GM11168 (cell line): ENCODE data around the gene EGR1.
"Not testable (repeated sequence)": the region's sequence is repeated elsewhere in the genome, so short reads cannot be mapped to it uniquely, and the experiment has no call there.

ENCODE experiments used
- in situ Hi-C: fragments of 300-500 bp; cut with MboI; formaldehyde crosslinking; loops from one replicate; pipeline ENCODE4 v1.12.0; 2022; ENCODE audit warnings: low sequenced_read_pairs; ENCODE audit not compliant: unreplicated experiment

The EGR1 gene

GRCh38 chr5:138468133-138468965 lies 3.1 kb downstream of the EGR1 start:
- in situ Hi-C loops, result no loop called here

DNA sequence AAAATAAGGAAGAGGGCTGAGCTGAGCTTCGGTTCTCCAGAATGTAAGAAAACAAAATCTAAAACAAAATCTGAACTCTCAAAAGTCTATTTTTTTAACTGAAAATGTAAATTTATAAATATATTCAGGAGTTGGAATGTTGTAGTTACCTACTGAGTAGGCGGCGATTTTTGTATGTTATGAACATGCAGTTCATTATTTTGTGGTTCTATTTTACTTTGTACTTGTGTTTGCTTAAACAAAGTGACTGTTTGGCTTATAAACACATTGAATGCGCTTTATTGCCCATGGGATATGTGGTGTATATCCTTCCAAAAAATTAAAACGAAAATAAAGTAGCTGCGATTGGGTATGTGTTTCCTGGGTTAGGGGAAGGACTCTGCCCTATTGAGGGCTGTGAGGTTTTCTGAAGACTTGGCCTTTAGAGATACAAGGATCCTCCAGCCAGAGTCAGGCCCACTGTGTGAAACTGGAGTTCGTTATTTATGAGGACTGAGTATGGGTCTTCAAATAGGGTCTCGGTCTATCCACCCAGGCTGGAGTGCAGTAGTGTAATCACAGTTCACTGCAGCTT lies 3.8 kb downstream of the EGR1 start:
- in situ Hi-C loops, result no loop called here

DNA sequence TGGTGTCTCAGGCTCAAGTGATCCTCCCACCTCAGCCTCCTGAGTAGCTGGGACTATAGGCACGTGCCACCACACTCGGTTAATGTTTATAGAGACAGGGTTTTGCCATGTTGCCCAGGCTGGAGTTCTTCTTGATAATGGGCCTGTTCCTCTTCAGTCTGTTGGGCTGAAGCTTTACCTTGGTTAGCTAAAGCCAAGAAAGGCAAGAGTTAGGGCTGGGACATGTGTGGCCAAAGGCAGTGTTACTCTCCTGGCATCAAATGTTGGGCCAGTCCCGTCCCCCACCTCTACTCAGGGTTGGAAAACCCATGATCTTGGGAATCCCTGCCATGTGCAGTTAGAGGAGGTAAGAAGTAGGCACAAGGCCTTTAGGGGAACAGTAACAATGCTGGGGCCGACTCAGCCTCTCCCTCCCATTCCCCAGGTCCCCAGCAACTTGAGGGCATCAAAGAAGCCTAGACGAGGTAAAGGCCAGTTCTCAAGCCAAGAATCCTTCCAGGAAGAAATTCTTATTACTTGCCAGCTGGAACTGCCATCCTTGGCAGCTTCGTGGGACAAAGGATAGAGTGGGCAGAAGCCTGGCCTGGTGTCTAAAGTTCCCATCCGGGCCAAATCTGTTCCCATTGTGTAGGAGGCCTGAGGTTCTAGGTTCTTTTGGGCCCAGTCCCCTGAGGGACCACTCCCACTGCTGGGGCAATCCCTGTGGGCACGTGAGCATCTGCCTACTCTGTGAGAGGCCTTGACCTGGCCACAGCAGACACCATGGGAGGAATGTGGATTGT lies 4.5 kb downstream of the EGR1 start:
- in situ Hi-C loops, result no loop called here

DNA sequence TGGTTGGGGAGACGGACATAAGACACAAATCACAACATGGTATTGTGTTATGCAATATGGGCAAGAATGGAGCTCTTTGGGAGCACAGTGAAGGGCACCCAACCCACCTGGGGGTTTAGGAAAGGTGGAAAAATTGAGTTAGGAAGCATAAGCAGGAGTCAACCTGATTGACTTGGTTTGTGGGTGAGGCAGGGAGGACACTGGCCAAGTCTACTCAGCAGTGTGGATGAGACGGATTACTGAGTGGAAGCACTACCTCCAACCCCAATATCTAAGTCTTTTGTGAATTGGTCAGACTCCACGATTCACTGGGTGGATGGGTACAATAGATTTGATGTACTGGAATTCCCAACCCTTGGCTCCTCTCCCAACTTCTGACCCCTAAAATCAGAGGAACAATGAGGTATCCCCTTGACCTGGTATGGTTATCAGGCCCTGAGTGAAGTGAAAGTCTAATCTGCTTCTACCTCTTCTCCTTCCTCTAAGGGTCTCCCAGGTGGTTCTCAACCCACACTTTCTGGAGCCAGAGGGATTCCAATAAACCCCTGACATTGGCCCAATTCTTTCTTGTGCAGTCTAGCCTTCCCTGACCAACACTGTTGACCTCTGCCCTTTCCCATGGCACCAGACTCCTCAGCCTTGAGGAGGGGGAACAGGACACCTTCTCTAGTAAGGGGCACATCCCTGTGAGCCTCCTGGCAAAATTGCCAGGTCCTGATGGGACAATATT lies 5.2 kb downstream of the EGR1 start:
- in situ Hi-C loops, result no loop called here

DNA sequence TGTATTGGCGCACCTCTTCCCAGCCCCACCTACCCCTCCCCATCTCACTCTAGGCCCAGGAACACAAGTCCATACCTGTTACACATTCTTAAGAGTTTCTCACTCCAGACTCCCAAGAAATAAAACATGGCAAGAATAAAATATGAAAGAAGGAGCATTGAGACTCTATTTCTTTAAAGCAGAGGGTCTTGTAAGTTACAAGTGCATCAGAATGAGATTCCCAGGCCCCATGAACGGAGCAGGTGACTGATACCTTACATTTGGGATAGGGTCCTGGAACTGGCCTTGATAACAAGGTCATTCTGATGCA lies 5.7 kb downstream of the EGR1 start:
- in situ Hi-C loops, result no loop called here

DNA sequence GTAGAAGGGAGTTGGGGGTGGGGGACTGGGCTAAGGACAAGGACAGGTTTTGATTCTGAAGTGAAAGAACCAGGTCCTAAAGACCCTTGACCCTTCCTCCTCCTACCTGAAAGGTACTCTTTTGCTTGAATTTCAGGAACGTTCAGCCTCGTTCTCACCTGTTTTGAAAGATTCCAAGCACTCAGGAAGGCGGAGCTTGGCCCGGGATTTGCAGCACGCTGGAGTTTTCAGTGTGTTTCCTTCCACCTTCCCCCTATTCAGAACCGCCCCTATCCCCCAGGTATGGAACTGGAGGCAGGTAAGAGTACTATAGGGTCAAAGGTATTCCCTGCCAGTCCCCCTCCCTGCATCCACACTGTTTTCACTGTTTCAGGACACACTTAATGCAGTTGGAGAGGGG lies 7.1 kb downstream of the EGR1 start:
- in situ Hi-C loops, result no loop called here

DNA sequence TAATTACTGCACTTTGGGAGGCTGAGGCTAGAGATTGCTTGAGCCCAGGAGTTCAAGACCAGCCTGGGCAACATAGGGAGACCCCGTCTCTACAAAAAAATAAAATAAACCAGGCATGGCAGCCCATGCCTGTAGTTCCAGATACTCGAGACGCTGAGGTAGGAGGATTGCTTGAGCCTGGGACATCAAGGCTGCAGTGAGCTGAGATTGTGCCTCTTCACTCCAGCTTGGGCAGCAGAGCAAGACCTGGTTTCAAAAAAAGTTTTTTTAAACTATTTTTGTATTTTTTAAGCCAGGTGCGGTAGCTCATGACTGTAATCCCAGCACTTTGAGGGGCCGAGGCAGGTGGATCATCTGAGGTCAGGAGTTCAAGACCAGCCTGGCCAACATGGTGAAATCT lies 7.9 kb downstream of the EGR1 start:
- in situ Hi-C loops, result not testable (repeated sequence)

DNA sequence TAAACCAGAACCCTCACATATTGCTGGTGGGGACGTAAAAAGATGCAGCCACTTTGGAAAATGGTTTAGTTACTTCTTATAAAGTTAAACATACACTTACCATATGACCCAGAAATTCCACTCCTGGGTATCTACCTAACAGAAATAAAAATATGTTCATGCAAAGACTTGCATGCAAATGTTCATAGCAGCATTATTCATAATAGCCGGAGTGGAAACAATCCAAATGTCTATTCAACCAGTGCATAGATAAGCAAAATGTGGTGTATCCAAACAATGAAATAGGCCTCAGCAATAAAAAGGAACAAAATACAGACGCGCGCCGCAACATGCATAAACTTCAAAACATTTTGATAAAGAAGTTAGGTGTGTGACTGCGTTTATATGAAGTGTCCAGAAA lies 11.6 kb downstream of the EGR1 start:
- in situ Hi-C loops, result no loop called here

DNA sequence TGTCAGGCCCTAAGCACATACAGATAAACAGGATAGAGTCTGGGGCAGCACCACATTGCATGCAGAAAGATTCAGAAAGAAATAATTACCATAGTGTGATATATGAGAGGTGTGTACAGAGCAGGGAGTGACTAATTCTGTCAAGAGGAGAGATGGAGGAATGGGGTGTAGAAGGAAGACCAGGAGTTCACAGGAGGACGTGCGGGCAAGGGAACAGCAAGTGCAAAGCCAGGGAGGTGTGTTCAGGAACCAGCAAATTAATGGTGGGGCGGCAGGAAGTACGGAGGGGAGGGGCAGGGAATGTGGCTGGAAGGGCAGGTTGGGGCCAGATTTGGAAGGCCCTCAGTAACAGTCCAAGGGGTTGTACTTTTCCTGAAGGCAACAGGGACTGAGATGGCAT lies 17.4 kb downstream of the EGR1 start:
- in situ Hi-C loops, result no loop called here

GRCh38 chr5:138488481-138488945 lies 23.2 kb downstream of the EGR1 start:
- in situ Hi-C loops, result no loop called here

GRCh38 chr5:138489683-138490061 lies 24.4 kb downstream of the EGR1 start:
- in situ Hi-C loops, result no loop called here

GRCh38 chr5:138490648-138491283 lies 25.5 kb downstream of the EGR1 start:
- in situ Hi-C loops, result no loop called here

GRCh38 chr5:138491284-138491648 lies 26.0 kb downstream of the EGR1 start:
- in situ Hi-C loops, result no loop called here

GRCh38 chr5:138491669-138492559 lies 26.6 kb downstream of the EGR1 start:
- in situ Hi-C loops, result no loop called here

DNA sequence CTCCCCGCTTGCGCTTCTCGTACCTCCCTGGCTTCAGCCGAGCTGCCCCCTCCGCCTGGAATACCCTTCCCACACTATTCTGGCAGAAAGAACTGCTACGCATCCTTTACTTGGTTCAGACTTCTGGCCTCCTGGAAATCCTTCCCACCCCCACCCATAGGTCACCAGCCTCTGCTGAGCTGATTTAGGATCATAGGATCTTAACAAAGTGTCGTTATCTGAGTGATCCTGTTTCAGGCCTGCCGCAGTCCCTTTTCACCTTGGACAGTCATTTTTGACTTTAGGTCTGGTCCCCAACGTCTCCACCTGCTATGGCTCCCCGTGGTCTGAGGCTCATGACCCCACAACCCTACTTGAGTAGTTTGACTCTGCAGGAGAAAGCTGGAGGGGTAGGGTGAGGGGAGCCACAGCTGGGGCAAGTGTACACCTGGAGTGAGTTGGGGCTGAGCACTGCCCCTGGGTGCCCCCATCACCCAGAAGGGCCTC lies 27.3 kb downstream of the EGR1 start:
- in situ Hi-C loops, result no loop called here

DNA sequence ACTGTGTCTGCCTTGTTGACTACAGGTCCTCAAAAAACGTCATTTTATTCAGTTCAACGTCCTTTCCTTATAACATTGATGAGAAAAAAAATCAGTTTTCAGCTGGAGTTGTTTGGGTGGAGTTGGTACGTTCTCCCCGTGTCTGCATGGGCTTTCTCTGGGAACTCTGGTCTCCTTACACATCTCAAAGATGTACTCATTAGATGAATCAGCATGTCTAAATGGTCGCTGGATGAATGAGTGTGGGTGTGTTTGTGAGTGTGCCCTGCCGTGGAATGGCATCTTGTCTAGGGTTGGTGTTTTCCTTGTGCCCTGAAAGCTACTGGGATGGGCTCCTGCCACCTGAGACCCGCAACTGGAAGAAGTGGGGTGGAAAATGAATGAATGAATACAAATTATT lies 30.1 kb downstream of the EGR1 start:
- in situ Hi-C loops, result no loop called here

- in situ Hi-C loops, result no loop called here
Observed at GRCh38 chr5:138498376-138498775, 33.1 kb downstream of the EGR1 start.

DNA sequence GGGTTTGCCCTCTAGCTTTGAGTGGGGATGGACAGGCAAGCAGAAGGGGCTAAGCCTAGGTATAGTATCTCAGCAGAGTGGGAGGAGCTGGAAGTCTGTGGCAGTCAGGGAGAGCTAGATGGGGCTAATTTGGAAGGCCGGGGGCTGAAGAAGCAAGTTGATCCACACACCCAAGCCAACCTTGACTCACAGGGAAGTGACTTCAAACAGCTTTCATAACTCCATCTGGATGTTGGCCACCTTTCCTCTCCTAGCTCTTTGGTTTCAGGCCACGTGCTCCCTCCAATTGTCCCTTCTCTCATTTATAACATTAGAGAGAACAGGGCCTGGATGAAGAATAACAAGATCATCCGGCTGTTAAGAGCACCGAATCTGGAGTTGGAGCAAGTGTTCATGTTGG lies 36.8 kb downstream of the EGR1 start:
- in situ Hi-C loops, result no loop called here

- in situ Hi-C loops, result no loop called here
Observed at GRCh38 chr5:138502521-138502920, 37.2 kb downstream of the EGR1 start.
